GM18868 (cell line): ENCODE data around the gene ARMC2.
"Not testable (repeated sequence)": the region's sequence is repeated elsewhere in the genome, so short reads cannot be mapped to it uniquely, and the experiment has no call there.

ENCODE experiments used
- ATAC-seq: cut with Tn5 transposase; IDR thresholded peaks from one replicate; pipeline ENCODE4 v1.9.1; 2021; ENCODE audit warnings: mild to moderate bottlenecking, moderate library complexity; ENCODE audit not compliant: unreplicated experiment

The ARMC2 gene

GRCh38 chr6:108848116-108848868, at the start of gene ARMC2:
Gene ARMC2 (plus strand): TSS chr6:108848422. CDS start chr6:108854268, 5,846 bp downstream.
- ATAC-seq, result peak; percentile 96

GRCh38 chr6:108798670-108799353, 49.4 kb upstream of the ARMC2 start:
- no peak for ATAC-seq

GRCh38 chr6:108799354-108799717, 48.9 kb upstream of the ARMC2 start:
- no peak for ATAC-seq

- ATAC-seq, result no peak
These were observed 48.4 kb upstream of the ARMC2 start for GRCh38 chr6:108799791-108800190.

- no peak for ATAC-seq
These were observed 47.8 kb upstream of the ARMC2 start for GRCh38 chr6:108800427-108800864.

- no peak for ATAC-seq
These were observed 46.9 kb upstream of the ARMC2 start for GRCh38 chr6:108801366-108801765.

- ATAC-seq, result no peak
These were observed 44.2 kb upstream of the ARMC2 start for GRCh38 chr6:108803982-108804490.

- no peak for ATAC-seq
These were observed 43.3 kb upstream of the ARMC2 start for GRCh38 chr6:108804956-108805355.

GRCh38 chr6:108805611-108806167, 42.5 kb upstream of the ARMC2 start:
- ATAC-seq, result peak; percentile 69

GRCh38 chr6:108806171-108806570, 42.1 kb upstream of the ARMC2 start:
- ATAC-seq, result no peak

GRCh38 chr6:108806665-108807064, 41.6 kb upstream of the ARMC2 start:
- no peak for ATAC-seq

- ATAC-seq, result no peak
These were observed 40.3 kb upstream of the ARMC2 start for GRCh38 chr6:108807928-108808327.

GRCh38 chr6:108809211-108809610, 39.0 kb upstream of the ARMC2 start:
- ATAC-seq, result no peak

- no peak for ATAC-seq
These were observed 38.1 kb upstream of the ARMC2 start for GRCh38 chr6:108810057-108810643.

- no peak for ATAC-seq
These were observed 36.7 kb upstream of the ARMC2 start for GRCh38 chr6:108811490-108811889.

GRCh38 chr6:108813218-108813617, 35.0 kb upstream of the ARMC2 start:
- ATAC-seq, result not testable (repeated sequence)

- not testable (repeated sequence) for ATAC-seq
These were observed 30.9 kb upstream of the ARMC2 start for GRCh38 chr6:108817276-108817675.

GRCh38 chr6:108820006-108820405, 28.2 kb upstream of the ARMC2 start:
- ATAC-seq, result no peak

GRCh38 chr6:108822401-108822800, 25.8 kb upstream of the ARMC2 start:
- ATAC-seq, result no peak

- ATAC-seq, result no peak
These were observed 22.9 kb upstream of the ARMC2 start for GRCh38 chr6:108825326-108825725.

GRCh38 chr6:108831104-108831503, 17.1 kb upstream of the ARMC2 start:
- no peak for ATAC-seq
